SK-N-SH (cell line): Measurements from ENCODE around the gene SERBP1. TPM values are rescaled to one million over a fixed set of nuclear protein-coding genes. Genes with fewer than 3 reads are reported as not detected.
"Not testable (repeated sequence)": the region's sequence is repeated elsewhere in the genome, so short reads cannot be mapped to it uniquely, and the experiment has no call there.

ENCODE experiments used
- CTCF ChIA-PET: fragments of 300-600, 350-600 bp; formaldehyde crosslinking; extraction: SDS; loops from one replicate; lab custom pipeline; 2021; lab: Yijun Ruan, JAX
- POLR2A ChIA-PET: fragments of 350-600 bp; sonication (Branson Sonifier 250); formaldehyde crosslinking; extraction: SDS; loops from one replicate; lab custom pipeline; 2020; ENCODE audit warnings: antibody characterized with exemption, inconsistent platforms; lab: Yijun Ruan, JAX
- DNase-seq: peaks from one replicate; pipeline ENCODE4 v3.0.0; 2012
- H2AFZ ChIP-seq: fragments of 200-600 bp; sonication (generic); 2 replicates; pipeline ENCODE4 v1.8.1; 2016; ENCODE audit warnings: antibody characterized with exemption, mild to moderate bottlenecking, low read depth
- H3F3A ChIP-seq: fragments of 200-600 bp; sonication (generic); replicated peaks from 2 replicates; pipeline ENCODE3; 2016; ENCODE audit warnings: antibody characterized with exemption, mild to moderate bottlenecking; ENCODE audit not compliant: insufficient read depth
- H3K27ac ChIP-seq, 2 experiments: fragments of 200-500 bp in 1 of 2; fragments of 200-600 bp in 1 of 2; sonication (Bioruptor generic) in 1 of 2; sonication (generic), shearing (Covaris generic) in 1 of 2; 2 replicates each; pipeline versions ENCODE4 v1.5.1 to v1.6.1; 2014 to 2016; ENCODE audit warnings: low read depth in 2 of 2, inconsistent platforms in 1 of 2, low read length in 1 of 2, mild to moderate bottlenecking in 1 of 2, mixed read lengths in 1 of 2
- H3K27me3 ChIP-seq: fragments of 200-600 bp; sonication (generic), shearing (Covaris generic); 2 replicates; pipeline ENCODE4 v1.6.1; 2016; ENCODE audit warnings: mixed run types; ENCODE audit not compliant: insufficient read depth
- H3K36me3 ChIP-seq, 2 experiments: fragments of 200-500 bp in 1 of 2; fragments of 200-600 bp in 1 of 2; sonication (Bioruptor generic) in 1 of 2; sonication (generic) in 1 of 2; replicated peaks in 1 of 2; 2 replicates each; pipeline versions ENCODE3 to v1.5.1; 2014 to 2016; ENCODE audit warnings: low read length in 1 of 2, mild to moderate bottlenecking in 1 of 2; ENCODE audit not compliant: insufficient read depth in 2 of 2, control insufficient read depth in 1 of 2
- H3K4me1 ChIP-seq, 2 experiments: fragments of 200-500 bp in 1 of 2; fragments of 200-600 bp in 1 of 2; sonication (Bioruptor generic) in 1 of 2; sonication (generic), shearing (Covaris generic) in 1 of 2; 2 replicates each; pipeline versions ENCODE4 v1.5.1 to v1.6.1; 2014 to 2016; ENCODE audit warnings: low read depth in 1 of 2, low read length in 1 of 2, mixed run types in 1 of 2; ENCODE audit not compliant: insufficient read depth in 2 of 2, control insufficient read depth in 1 of 2
- H3K4me2 ChIP-seq: fragments of 200-600 bp; sonication (generic), shearing (Covaris generic); 2 replicates; pipeline ENCODE4 v1.6.1; 2017; ENCODE audit warnings: mixed run types
- H3K4me3 ChIP-seq, 2 experiments: fragments of 200-500 bp in 1 of 2; fragments of 200-600 bp in 1 of 2; sonication (Bioruptor generic) in 1 of 2; sonication (generic), shearing (Covaris generic) in 1 of 2; 2 replicates each; pipeline versions ENCODE4 v1.5.1 to v1.8.1; 2014 to 2016; ENCODE audit warnings: low read depth in 2 of 2, inconsistent platforms in 1 of 2, low read length in 1 of 2, mild to moderate bottlenecking in 1 of 2, mixed read lengths in 1 of 2, moderate library complexity in 1 of 2
- H3K79me2 ChIP-seq: fragments of 200-600 bp; sonication (generic); 2 replicates; pipeline ENCODE4 v1.8.1; 2017; ENCODE audit warnings: mild to moderate bottlenecking; ENCODE audit not compliant: insufficient read depth
- H3K9ac ChIP-seq: fragments of 200-600 bp; sonication (generic); 2 replicates; pipeline ENCODE4 v1.6.1; 2017; ENCODE audit warnings: mixed run types
- H3K9me2 ChIP-seq: fragments of 200-600 bp; sonication (generic); 2 replicates; pipeline ENCODE4 v1.6.1; 2017; ENCODE audit warnings: mixed run types
- H3K9me3 ChIP-seq: fragments of 200-600 bp; sonication (generic); 2 replicates; pipeline ENCODE4 v1.6.1; 2017; ENCODE audit warnings: mixed run types, mild to moderate bottlenecking, moderate library complexity
- H4K20me1 ChIP-seq: fragments of 200-600 bp; sonication (generic); 2 replicates; pipeline ENCODE4 v1.6.1; 2017; ENCODE audit warnings: mild to moderate bottlenecking, mixed run types; ENCODE audit not compliant: insufficient read depth
- EZH2phosphoT487 ChIP-seq: fragments of 200-600 bp; sonication (generic); IDR thresholded peaks from 2 replicates; pipeline ENCODE4 v1.6.1; 2017; ENCODE audit warnings: low read depth, mixed run types, mild to moderate bottlenecking, antibody characterized with exemption, moderate library complexity, borderline replicate concordance
- FOSL2 ChIP-seq: IDR thresholded peaks from 2 replicates; pipeline ENCODE4 v1.4.0; 2012; ENCODE audit warnings: low read depth, mild to moderate bottlenecking, moderate library complexity, borderline replicate concordance
- FOXJ3 ChIP-seq: sonication (generic); formaldehyde crosslinking; IDR thresholded peaks from 2 replicates; pipeline ENCODE4 v1.5.1; 2020; ENCODE audit warnings: mild to moderate bottlenecking, missing genetic modification reagents
- FOXM1 ChIP-seq: IDR thresholded peaks from 2 replicates; pipeline ENCODE4 v1.4.0; 2012; ENCODE audit warnings: low read depth, mild to moderate bottlenecking
- GABPA ChIP-seq: IDR thresholded peaks from 2 replicates; pipeline ENCODE4 v1.4.0; 2012; ENCODE audit warnings: low read depth, mild to moderate bottlenecking
- JUND ChIP-seq: IDR thresholded peaks from 2 replicates; pipeline ENCODE4 v1.4.0; 2012
- MEF2A ChIP-seq: IDR thresholded peaks from 2 replicates; pipeline ENCODE4 v1.4.0; 2012; ENCODE audit warnings: low read depth, borderline replicate concordance
- MXI1 ChIP-seq: IDR thresholded peaks from 2 replicates; pipeline ENCODE4 v1.6.1; 2012; ENCODE audit warnings: mild to moderate bottlenecking, low read depth, low read length, improper control_type of control experiment
- NRF1 ChIP-seq: IDR thresholded peaks from 2 replicates; pipeline ENCODE4 v1.6.1; 2012; ENCODE audit warnings: low read depth, mild to moderate bottlenecking, low read length
- PBX3 ChIP-seq: IDR thresholded peaks from 2 replicates; pipeline ENCODE4; 2012
- RAD21 ChIP-seq: IDR thresholded peaks from 2 replicates; pipeline ENCODE4 v1.6.1; 2012; ENCODE audit warnings: mild to moderate bottlenecking, low read length
- RFX5 ChIP-seq: IDR thresholded peaks from 2 replicates; pipeline ENCODE4 v1.6.1; 2012; ENCODE audit warnings: mild to moderate bottlenecking, improper control_type of control experiment, low read length
- RXRA ChIP-seq: IDR thresholded peaks from 2 replicates; pipeline ENCODE4 v1.4.0; 2012; ENCODE audit warnings: low read depth, mild to moderate bottlenecking, borderline replicate concordance
- TEAD4 ChIP-seq: IDR thresholded peaks from 2 replicates; pipeline ENCODE4 v1.4.0; 2012; ENCODE audit warnings: mild to moderate bottlenecking, borderline replicate concordance; ENCODE audit not compliant: insufficient read depth
- USF1 ChIP-seq: IDR thresholded peaks from 2 replicates; pipeline ENCODE4 v1.4.0; 2012; ENCODE audit warnings: low read depth, borderline replicate concordance
- WGBS: methylation state at CpG from one replicate; pipeline ENCODE4 v1.1.6; 2017; ENCODE audit warnings: low lambda C conversion rate; 5-methylcytosine and 5-hydroxymethylcytosine counted together
- polyA plus RNA-seq, 3 experiments: library from polyadenylated mRNA; depleted of rRNA; stranded (reverse); fragments of >200 nt; gene quantifications; 2 replicates each; pipeline ENCODE4 v1.2.3, GENCODE V29; 2012

The SERBP1 gene
- polyA plus RNA-seq, 1 of the 3 experiments (the other 2 are of a cell fraction) = 194 TPM

GRCh38 chr1:67415041-67415440 lies 15.2 kb downstream of the SERBP1 start:
- peaks cover 77% of the 10 kb centered on the region for H3K79me2 ChIP-seq
- peaks cover 73 to 85% of the 10 kb centered on the region in 2 experiments for H3K36me3 ChIP-seq
- TF ChIP-seq RAD21 (no peak), USF1 (no peak), EZH2phosphoT487 (no peak), FOXJ3 (CRISPR knock-in tag) (no peak), NRF1 (no peak), MEF2A (no peak), MXI1 (no peak), JUND (no peak), FOSL2 (no peak), RFX5 (no peak)
- TF ChIP-seq, all 33 proteins: peak for 0
- no peak overlapping the region for H3K4me2 ChIP-seq
- no peak overlapping the region for H3K4me3 ChIP-seq
- H3F3A ChIP-seq = peaks cover 17% of the 10 kb centered on the region
- H3K9ac ChIP-seq = no peak overlapping the region
- no peaks in the 10 kb centered on the region for H3K9me2 ChIP-seq
- no peak overlapping the region for H3K27ac ChIP-seq
- H2AFZ ChIP-seq = no peak overlapping the region
- H3K9me3 ChIP-seq = no peaks in the 10 kb centered on the region
- ChIA-PET POLR2A (no interaction called here), CTCF (interaction anchor here (1.7 kb wide), 1 partner anchor 14 kb away, joined by 6 read pairs; no protein-coding TSS in a partner anchor)
- H4K20me1 ChIP-seq = peaks cover 56% of the 10 kb centered on the region
- no peak for DNase-seq
- no peaks in the 10 kb centered on the region for H3K27me3 ChIP-seq
- H3K4me1 ChIP-seq = no peaks in the 10 kb centered on the region; a peak in 2 of 4 replicates
- 98% methylated on average over 13 of the region's 13 CpGs for WGBS

GRCh38 chr1:67414574-67414973 lies 15.6 kb downstream of the SERBP1 start:
- CTCF ChIA-PET = no interaction called here
- POLR2A ChIA-PET = no interaction called here
- no peaks in the 10 kb centered on the region for H3K27me3 ChIP-seq
- no peak overlapping the region for H3K4me2 ChIP-seq
- H3K4me3 ChIP-seq = no peak overlapping the region
- H3F3A ChIP-seq = peaks cover 17% of the 10 kb centered on the region
- peaks cover 51% of the 10 kb centered on the region for H4K20me1 ChIP-seq
- 98% methylated on average over 2 of the region's 2 CpGs for WGBS
- no peak overlapping the region for H2AFZ ChIP-seq
- DNase-seq = no peak
- H3K4me1 ChIP-seq = no peaks in the 10 kb centered on the region; a peak in 2 of 4 replicates
- H3K9me2 ChIP-seq = no peaks in the 10 kb centered on the region
- TF ChIP-seq TEAD4 = no peak
- TF ChIP-seq PBX3 = no peak
- no peak for TF ChIP-seq FOXM1
- TF ChIP-seq JUND = no peak
- TF ChIP-seq GABPA = no peak
- no peak for TF ChIP-seq RXRA
- no peak overlapping the region for H3K9ac ChIP-seq
- H3K27ac ChIP-seq = no peak overlapping the region
- H3K79me2 ChIP-seq = peaks cover 73% of the 10 kb centered on the region
- H3K36me3 ChIP-seq = peaks cover 74 to 84% of the 10 kb centered on the region in 2 experiments
- no peaks in the 10 kb centered on the region for H3K9me3 ChIP-seq

- POLR2A ChIA-PET = interaction anchor here (1.3 kb wide), 1 partner anchor 17 kb away, joined by 5 read pairs; the partner anchor contains the start of gene SERBP1
These were observed 17.1 kb downstream of the SERBP1 start for GRCh38 chr1:67413101-67413500.

More at GRCh38 chr1:67413101-67413500, 17.1 kb downstream of the SERBP1 start:
- H3K9me2 ChIP-seq, H3K4me3 ChIP-seq, H3K4me1 ChIP-seq, H3K27me3 ChIP-seq, CTCF ChIA-PET, H2AFZ ChIP-seq, H3K4me2 ChIP-seq, DNase-seq, H3K27ac ChIP-seq, H3K9ac ChIP-seq, H3K9me3 ChIP-seq: not testable (repeated sequence)
- H3F3A ChIP-seq = peaks cover 20% of the 10 kb centered on the region
- H4K20me1 ChIP-seq = peaks cover 42% of the 10 kb centered on the region
- WGBS = 96% methylated on average over 2 of the region's 2 CpGs
- H3K36me3 ChIP-seq = peaks cover 70 to 78% of the 10 kb centered on the region in 2 experiments
- peaks cover 62% of the 10 kb centered on the region for H3K79me2 ChIP-seq
